NT2/D1 (cell line): ENCODE data around the gene PTN.

ENCODE experiments used
- SUZ12 ChIP-seq: IDR thresholded peaks from 2 replicates; pipeline ENCODE4 v1.6.1; 2011; ENCODE audit not compliant: insufficient read length, insufficient read depth; ENCODE audit errors: extremely low read depth
- YY1 ChIP-seq: IDR thresholded peaks from 2 replicates; pipeline ENCODE4 v1.6.1; 2011; ENCODE audit not compliant: insufficient read length, insufficient read depth

DNA sequence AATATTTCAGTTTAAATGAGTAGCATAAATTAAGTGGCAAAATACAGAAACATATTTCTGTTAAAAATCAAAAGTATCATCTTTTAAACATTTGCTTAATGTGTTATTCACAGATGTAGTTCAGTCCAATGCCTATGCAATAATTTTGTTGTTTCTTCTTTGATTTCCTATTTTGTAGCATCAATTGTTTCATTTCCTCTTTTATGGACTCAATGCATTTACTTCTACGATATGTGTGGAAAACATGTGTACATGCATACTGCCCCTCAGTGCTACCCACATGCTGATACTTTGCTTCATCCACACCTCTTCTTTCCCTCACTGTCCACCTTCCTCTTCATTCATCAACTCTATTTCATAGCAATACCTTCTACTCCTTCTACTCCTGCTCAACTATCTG lies 108.1 kb downstream of the PTN start:
- TF ChIP-seq SUZ12: no peak
- no peak for TF ChIP-seq YY1
